Measurements from ENCODE around the gene CERS2. TPM values are rescaled to one million over a fixed set of nuclear protein-coding genes. Genes with fewer than 3 reads are reported as not detected.

Gene CERS2
- total RNA-seq, 1 donor from 2014 or later: 106 TPM

DNA sequence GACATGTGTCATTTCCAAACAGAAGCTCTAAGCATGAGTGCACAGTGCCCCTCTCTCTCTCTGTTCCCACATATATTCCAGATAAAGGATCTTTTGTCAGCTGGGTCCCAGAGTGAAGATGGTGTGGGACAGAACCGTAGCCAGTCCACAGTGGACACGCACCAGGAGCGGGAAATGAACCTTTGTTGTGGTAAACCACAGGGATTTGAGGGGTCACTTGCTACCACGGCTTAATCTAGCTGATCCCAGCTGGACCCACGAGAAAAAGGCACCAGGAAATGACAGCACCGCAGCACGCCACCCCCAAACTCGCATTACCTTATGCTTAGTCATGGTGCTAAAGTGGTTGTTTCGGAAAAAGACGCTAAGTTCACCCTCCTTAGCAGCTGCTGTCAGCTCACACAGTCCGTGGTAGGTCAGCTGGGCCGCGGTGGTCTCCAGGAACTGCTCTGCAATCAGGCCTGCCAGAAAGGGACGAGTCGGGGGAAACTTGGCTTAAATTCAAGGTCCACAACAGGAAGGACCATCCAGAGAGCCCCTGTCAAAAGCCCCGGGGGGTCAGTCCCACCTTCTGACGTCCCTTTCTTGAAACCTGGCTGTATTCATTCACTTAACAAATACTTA, 24.5 kb upstream of the CERS2 start:
- peaks cover 15% of the 10 kb centered on the region for H3K4me1 Mint-ChIP-seq
- DNase-seq: no peak
- no peaks in the 10 kb centered on the region for H3K9me3 Mint-ChIP-seq
- ATAC-seq (ENCODE audit: low read depth): no peak
- CTCF ChIA-PET: no interaction called here
- no peak overlapping the region for H3K27ac Mint-ChIP-seq
- peaks cover 33% of the 10 kb centered on the region for H3K36me3 Mint-ChIP-seq (ENCODE audit: low read depth)
- POLR2A ChIA-PET: interaction anchor here (0.5 kb wide), 1 partner anchor 24 kb away, joined by 5 read pairs; no protein-coding TSS in a partner anchor
- TF ChIP-seq, protein P1, sequence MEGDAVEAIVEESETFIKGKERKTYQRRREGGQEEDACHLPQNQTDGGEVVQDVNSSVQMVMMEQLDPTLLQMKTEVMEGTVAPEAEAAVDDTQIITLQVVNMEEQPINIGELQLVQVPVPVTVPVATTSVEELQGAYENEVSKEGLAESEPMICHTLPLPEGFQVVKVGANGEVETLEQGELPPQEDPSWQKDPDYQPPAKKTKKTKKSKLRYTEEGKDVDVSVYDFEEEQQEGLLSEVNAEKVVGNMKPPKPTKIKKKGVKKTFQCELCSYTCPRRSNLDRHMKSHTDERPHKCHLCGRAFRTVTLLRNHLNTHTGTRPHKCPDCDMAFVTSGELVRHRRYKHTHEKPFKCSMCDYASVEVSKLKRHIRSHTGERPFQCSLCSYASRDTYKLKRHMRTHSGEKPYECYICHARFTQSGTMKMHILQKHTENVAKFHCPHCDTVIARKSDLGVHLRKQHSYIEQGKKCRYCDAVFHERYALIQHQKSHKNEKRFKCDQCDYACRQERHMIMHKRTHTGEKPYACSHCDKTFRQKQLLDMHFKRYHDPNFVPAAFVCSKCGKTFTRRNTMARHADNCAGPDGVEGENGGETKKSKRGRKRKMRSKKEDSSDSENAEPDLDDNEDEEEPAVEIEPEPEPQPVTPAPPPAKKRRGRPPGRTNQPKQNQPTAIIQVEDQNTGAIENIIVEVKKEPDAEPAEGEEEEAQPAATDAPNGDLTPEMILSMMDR (IDR thresholded peaks at IDR 0.05): no peak
- no peaks in the 10 kb centered on the region for H3K27me3 Mint-ChIP-seq
- intact Hi-C loops (cut with micrococcal nuclease): no loop called here
- no peak overlapping the region for H3K4me3 Mint-ChIP-seq

DNA sequence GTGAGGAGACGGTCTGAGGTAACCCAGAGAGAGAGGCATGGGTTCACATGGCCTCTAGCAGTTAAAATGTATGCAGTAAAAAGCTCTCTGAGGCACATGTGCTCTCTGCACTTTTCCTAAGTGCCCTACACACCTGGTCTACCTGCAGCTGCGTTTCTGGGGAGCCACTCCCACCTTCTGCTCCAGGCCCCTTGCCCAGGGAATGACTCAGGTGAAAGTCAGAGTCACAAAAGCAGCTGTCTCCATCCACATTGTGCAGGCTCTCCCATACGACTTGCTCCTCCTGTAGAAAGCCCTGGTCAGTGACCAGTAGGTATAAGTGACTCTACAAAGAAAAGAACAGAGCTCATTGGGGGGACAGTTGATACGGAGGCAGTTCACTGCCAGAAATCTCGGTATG, 23.3 kb upstream of the CERS2 start:
- no peak for ATAC-seq (ENCODE audit: low read depth)
- intact Hi-C loops (cut with micrococcal nuclease): no loop called here
- no peak overlapping the region for H3K4me3 Mint-ChIP-seq

DNA sequence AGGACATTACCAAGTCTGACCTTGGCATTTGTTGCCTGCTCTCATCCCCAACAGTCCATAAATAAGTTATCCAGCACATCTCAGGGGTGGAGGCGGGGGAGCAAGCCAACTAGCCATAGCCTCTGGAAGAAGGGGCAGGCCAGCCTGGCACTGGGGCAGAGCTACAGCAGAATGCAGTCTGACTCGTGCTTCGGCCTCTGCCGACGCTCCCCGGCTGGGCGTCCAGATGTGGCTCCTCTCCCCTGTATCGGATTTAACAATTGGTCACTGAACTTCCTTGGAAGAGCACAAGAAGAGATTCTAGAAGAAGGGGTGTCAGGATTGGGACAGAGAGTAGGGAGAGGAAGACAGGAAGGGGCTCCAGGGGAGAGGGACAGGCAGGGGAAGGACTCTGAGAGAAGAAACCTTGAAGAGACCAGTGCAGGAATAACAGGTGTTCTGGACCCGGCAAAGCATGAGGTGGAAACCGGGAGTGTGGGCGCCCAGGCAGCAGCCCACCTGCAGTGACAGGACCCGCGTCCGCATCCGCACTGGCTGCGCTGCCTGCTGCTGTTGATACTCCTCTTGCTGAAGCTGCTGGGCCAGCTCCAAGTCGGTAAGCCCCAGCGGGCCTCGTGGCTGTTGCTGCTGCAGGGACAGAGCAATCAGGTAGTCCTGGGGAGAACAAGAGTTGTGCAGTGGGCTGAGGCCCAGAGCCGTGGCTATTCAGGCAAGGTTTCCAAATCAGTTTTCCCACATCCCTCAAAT, 22.7 kb upstream of the CERS2 start:
- H3K27ac Mint-ChIP-seq: no peak overlapping the region

More for the DNA sequence above, 23.3 kb upstream of the CERS2 start:
- CTCF ChIA-PET: interaction anchor here (0.6 to 1.2 kb wide), 3 partner anchors 8 to 158 kb away, joined by 3 to 4 read pairs (median 3); partner anchors contain the start of gene MINDY1
- Mint-ChIP-seq H3K27me3 (no peaks in the 10 kb centered on the region), H3K4me1 (peaks cover 5% of the 10 kb centered on the region), H3K36me3 (ENCODE audit: low read depth) (peaks cover 33% of the 10 kb centered on the region), H3K27ac (no peak overlapping the region), H3K9me3 (no peaks in the 10 kb centered on the region)
- POLR2A ChIA-PET: interaction anchor here (0.5 kb wide), 1 partner anchor 853 kb away, joined by 3 read pairs; no protein-coding TSS in a partner anchor
- DNase-seq: no peak
- TF ChIP-seq, protein P1 (IDR thresholded peaks at IDR 0.05): no peak

DNA sequence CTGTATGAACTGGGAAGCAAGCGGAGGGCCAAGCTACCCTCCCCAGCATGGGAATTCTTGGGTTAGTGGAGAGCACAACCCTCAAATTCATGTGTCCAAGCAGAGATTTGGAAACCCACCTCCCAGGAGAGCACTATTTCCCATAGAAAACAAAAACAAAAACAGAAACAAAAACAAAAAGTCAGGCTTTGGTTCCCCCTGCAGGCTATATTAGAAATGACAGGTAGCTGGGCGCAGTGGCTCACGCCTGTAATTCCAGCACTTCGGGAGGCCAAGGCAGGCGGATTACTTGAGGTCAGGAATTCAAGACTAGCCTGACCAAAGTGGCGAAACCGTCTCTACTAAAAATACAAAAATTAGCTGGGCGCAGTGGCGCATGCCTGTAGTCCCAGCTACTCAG, 21.3 kb upstream of the CERS2 start:
- H3K36me3 Mint-ChIP-seq (ENCODE audit: low read depth): peaks cover 26% of the 10 kb centered on the region
- H3K27me3 Mint-ChIP-seq: no peaks in the 10 kb centered on the region
- intact Hi-C loops (cut with micrococcal nuclease): loop anchor here (1.0 kb wide), 1 partner anchor 532 kb away; no protein-coding TSS in a partner anchor
- H3K4me1 Mint-ChIP-seq: no peaks in the 10 kb centered on the region
- TF ChIP-seq, protein P1 (IDR thresholded peaks at IDR 0.05): no peak
- no peak overlapping the region for H3K4me3 Mint-ChIP-seq
- CTCF ChIA-PET: interaction anchor here (0.6 to 2.6 kb wide), 16 partner anchors 9 to 744 kb away, joined by 3 to 19 read pairs (median 4); partner anchors contain the start of genes ANXA9 and MINDY1
- ATAC-seq (ENCODE audit: low read depth) (peak; percentile 34), DNase-seq (no peak)
- POLR2A ChIA-PET: interaction anchor here (1.5 kb wide), 1 partner anchor 11 kb away, joined by 4 read pairs; the partner anchor contains the start of gene MINDY1
- H3K9me3 Mint-ChIP-seq: no peaks in the 10 kb centered on the region
- no peak overlapping the region for H3K27ac Mint-ChIP-seq

More for the DNA sequence above, 22.7 kb upstream of the CERS2 start:
- DNase-seq (no peak), ATAC-seq (ENCODE audit: low read depth) (no peak)
- POLR2A ChIA-PET: no interaction called here
- intact Hi-C loops (cut with micrococcal nuclease): no loop called here
- no peaks in the 10 kb centered on the region for H3K27me3 Mint-ChIP-seq
- CTCF ChIA-PET: interaction anchor here (0.6 to 2.2 kb wide), 4 partner anchors 9 to 158 kb away, joined by 3 to 19 read pairs (median 4); partner anchors contain the start of gene MINDY1
- H3K9me3 Mint-ChIP-seq: no peaks in the 10 kb centered on the region
- TF ChIP-seq, protein P1 (IDR thresholded peaks at IDR 0.05): no peak
- peaks cover 30% of the 10 kb centered on the region for H3K36me3 Mint-ChIP-seq (ENCODE audit: low read depth)
- no peak overlapping the region for H3K4me3 Mint-ChIP-seq
- H3K4me1 Mint-ChIP-seq: no peaks in the 10 kb centered on the region

DNA sequence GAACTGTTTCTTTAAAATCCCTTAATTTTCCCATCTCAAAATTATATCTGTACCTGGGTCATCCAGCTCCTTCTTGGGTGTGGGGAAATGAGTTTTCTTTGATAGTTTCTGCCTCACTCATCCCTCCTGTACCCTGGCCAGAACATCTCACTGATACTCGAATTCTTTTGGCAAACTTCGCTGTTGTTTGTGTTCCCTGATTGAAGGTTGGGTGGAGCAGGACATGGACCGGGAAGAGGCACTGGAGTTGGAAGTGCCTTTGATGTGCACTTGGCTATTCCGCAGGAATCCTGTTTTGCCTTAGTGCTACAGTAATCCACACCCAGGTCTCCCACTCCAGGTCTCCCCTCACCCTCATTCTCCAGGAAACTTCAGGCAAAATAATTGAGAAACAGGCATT, 20.8 kb upstream of the CERS2 start:
- intact Hi-C loops (cut with micrococcal nuclease): no loop called here
- TF ChIP-seq, protein P1 (IDR thresholded peaks at IDR 0.05): no peak
- ChIA-PET POLR2A (interaction anchor here (0.9 to 1.5 kb wide), 2 partner anchors 12 to 22 kb away, joined by 3 to 4 read pairs; partner anchors contain the start of gene MINDY1), CTCF (interaction anchor here (0.9 to 2.6 kb wide), 14 partner anchors 8 to 743 kb away, joined by 3 to 19 read pairs (median 4); partner anchors contain the start of genes ANXA9 and MINDY1)
- Mint-ChIP-seq H3K4me1 (no peaks in the 10 kb centered on the region), H3K9me3 (no peaks in the 10 kb centered on the region), H3K27ac (no peak overlapping the region), H3K4me3 (no peak overlapping the region), H3K36me3 (ENCODE audit: low read depth) (peaks cover 26% of the 10 kb centered on the region), H3K27me3 (no peaks in the 10 kb centered on the region)
- DNase-seq (no peak), ATAC-seq (ENCODE audit: low read depth) (no peak)

Measured in activated B cell treated with CpG ODN at 0.5 μM for 24 hours (primary cell).